Measurements from ENCODE around the gene AKAP13.
A peak's percentile ranks its signal among the peaks of the same experiment; 100 is the strongest.

The AKAP13 gene

GRCh38 chr15:85716261-85716660, 335.9 kb downstream of the AKAP13 start:
- DNase-seq, result no peak

GRCh38 chr15:85717212-85717611, 336.8 kb downstream of the AKAP13 start:
- DNase-seq, result no peak

- no peak for DNase-seq
Observed at GRCh38 chr15:85718271-85718971, 338.0 kb downstream of the AKAP13 start.

- DNase-seq, result no peak
Observed at GRCh38 chr15:85718981-85719380, 338.6 kb downstream of the AKAP13 start.

DNA sequence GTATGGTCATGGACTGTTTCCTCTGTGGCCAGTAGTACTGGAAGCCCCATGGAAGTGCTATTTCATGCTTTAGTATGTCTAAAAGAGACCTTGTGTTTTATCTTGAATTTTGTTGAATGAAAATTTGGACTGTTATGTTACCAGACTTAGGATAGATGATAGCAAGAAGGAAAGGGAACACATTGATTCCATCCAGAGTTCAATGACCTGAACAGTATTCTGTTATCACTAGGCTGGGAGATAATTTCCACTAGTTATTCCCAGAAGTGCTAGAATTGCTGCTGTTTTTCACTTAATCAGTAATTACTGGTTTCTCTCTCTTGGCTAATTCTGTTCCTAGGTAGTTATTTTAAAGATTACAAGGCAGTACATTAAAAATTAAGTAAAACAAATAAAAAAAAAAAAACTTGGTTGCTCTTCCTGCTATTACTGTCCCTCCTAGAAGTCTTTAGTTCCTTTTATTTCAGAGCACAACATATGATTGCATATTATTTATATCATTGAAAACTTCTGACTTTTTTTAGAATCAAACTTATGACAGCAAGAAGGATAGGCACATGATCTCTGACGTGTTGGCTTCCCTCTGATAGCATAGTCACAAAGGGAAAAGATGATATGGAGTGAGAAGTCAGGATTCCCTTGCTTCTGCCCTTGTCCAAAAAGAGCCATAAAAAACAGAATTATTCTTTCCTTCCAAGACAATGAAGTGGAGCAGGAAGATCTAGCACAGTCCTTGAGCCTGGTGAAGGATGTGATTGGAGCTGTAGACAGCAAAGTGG, 342.2 kb downstream of the AKAP13 start:
- no peak for DNase-seq

DNA sequence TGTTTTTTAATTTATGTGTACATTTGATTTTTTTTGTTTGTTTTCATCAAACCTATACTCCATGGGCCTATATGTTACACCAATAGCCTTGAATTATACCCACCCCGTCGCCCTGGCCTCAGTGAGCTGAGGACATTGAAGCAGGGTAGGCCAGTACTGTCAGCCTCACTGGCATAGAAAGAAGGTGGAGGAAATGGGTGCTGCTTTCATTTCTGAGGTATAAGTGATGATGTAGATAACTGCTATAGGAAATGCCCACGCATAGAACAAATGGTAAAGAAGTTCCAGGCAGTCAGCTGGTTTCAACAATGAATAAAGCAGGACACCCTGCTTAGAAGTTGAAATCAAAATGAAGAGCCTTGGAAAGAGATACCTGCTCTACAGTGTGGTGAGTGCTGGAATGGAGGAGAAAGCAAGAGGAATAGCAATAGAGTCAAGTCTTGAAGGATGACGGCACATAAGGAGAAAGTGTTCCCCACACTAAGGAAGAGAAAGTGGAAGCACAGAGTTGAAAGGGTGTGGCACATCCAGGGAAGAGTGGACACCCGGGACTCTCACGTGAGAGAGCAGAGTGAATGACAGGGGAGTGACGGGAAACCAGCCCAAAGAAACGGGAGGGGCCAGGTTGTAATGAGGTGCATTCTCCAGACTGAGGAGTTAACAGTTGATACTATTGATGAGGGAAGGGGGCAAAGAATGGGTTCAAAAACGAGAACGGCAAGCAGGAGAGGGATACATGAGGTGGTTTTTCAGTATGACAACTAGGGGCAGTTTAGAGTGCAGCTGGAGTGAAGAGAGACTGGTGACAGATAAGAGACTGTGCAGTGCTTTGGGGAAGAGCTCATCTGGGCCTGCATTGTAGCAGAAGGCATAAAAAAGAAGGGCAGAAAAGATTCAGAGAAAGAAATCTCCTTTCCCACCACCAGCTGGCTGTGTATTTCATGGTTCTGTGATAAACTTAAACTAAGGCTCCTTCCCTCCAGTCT, 343.9 kb downstream of the AKAP13 start:
- DNase-seq, result peak; percentile 59

DNA sequence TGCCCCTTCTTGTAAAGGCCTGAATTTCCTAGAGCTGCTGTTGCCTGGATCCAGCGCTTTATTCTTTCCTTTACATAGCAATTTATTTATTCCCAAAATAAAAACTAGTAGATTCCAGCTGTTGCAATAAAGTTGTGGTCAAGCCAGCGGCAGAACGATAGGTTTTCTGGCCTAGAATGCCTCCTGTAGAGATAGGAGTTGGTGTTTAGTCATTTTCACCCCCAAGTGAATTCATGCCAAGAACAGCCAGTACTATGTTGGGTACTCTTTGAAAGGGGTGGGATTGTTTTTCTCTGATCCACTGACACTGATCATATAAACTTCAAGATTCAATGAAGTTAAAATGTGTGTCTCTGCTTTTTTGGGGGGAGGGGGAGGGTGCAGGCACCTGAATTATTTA, 344.6 kb downstream of the AKAP13 start:
- no peak for DNase-seq

DNA sequence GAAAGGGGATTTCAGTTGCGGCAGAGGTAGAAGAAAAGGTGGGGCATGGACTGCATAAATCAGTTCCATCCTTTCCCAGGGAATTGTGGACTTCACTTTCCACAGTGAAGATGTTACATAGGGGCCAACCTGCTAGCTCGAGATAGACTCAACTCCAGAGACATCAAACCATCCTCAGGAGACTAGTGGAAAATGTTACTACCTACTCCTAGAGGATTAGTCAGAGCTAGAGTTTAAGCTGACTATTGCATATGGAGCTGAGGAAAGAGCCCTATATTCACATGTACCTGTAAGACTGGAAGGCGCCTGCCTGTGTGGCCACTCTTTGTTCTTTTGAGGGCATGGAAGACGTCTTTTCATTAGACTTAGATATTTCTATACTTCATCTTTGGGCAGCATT, 345.2 kb downstream of the AKAP13 start:
- DNase-seq, result no peak

- no peak for DNase-seq
Observed at GRCh38 chr15:85726454-85726853, 346.1 kb downstream of the AKAP13 start.

GRCh38 chr15:85727068-85727467, 346.7 kb downstream of the AKAP13 start:
- DNase-seq, result no peak

DNA sequence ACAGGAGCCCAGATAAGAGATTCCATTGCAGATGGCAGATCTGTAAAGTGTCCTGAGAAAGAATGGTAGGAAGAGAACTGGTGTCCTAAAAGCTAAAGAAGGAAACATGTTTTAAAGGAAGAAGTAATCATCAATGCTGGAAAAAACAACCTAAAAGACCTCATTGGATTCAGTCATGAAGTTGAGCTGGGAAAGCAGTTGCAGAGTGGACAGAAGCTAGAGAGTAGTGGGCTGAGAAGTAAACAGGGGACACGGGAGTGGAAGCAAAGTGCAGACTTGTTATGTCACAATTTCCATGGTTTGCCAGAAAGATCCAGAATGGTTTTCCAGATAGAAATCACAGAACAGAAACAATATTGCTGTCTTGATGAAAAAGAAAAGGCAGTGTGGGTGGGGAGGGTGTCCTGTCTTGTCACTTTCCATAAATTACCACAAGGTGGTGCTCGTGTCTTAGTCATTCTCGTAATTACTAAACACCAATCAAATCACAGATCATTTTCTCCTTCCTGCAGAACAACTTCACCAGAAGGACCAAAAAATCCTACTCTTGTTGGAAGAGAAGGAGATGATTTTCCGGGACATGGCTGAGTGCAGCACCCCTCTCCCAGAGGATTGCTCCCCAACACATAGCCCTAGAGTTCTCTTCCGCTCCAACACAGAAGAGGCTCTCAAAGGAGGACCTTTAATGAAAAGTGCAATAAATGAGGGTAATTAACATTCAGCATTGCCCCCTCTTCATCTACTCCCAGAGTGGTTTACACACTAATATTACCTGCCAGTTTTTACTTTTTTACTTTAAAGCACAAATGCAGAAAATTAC, 349.8 kb downstream of the AKAP13 start:
- peak; percentile 76 for DNase-seq

DNA sequence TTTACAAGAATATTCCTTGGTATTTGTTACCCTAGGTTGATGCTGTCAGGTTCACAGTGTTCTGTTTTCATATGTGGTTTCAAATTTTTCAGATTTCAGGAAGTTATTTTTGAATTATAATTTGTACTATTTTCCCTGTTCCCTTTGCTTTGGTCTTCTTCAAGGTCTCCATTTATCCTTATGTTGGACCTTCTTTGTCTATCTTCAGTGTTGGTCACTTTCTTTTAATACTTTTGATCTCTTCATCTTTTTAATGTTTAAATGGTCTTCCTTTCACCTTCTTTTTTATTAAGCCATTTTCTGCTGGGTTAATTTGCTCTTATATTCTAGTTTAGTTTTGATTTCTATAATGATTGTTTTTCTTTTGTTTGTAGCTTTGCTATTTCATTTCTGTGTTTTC, 353.0 kb downstream of the AKAP13 start:
- no peak for DNase-seq

DNA sequence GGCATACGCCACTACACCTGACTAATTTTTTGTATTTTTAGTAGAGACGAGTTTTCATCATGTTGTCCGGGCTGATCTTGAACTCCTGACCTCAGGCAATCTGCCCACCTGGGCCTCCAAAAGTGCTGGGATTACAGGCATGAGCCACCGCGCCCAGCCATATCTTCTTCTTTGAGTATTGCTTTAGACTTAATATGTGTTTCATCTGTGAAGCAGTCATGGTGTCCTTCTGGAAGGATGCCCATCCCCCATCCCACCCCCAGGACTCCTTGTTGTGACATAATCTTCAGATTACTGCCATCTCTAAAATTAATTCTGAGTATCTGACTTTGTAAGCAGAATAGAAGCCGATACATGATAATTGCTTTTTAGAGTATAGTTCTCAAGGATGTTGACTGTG, 356.7 kb downstream of the AKAP13 start:
- DNase-seq, result no peak

GRCh38 chr15:85741021-85741421, 360.6 kb downstream of the AKAP13 start:
- no peak for DNase-seq

- DNase-seq, result no peak
Observed at GRCh38 chr15:85741662-85742061, 361.3 kb downstream of the AKAP13 start.

- no peak for DNase-seq
Observed at GRCh38 chr15:85742186-85742821, 361.9 kb downstream of the AKAP13 start.

GRCh38 chr15:85743392-85744055, 363.1 kb downstream of the AKAP13 start:
- DNase-seq, result no peak

- no peak for DNase-seq
Observed at GRCh38 chr15:85744579-85744978, 364.2 kb downstream of the AKAP13 start.

DNA sequence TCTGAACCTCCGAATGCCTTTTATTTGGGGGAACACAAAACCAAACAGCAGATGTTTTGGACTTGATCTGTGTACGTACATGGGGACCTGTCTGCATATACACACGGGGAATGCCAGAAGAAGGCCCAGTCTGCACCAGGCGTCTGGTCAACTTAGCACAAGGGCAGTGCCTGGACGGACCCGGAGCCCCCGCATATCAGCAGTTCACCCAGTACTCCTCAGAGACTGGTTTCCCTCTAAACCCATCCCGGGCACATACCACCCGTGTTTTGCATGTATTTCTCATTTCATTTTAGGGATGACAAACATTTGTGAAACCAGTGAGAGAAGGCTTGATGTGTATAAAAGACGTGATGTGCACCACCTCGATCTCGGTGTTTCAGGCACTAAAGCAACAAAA, 364.6 kb downstream of the AKAP13 start:
- DNase-seq, result no peak

DNA sequence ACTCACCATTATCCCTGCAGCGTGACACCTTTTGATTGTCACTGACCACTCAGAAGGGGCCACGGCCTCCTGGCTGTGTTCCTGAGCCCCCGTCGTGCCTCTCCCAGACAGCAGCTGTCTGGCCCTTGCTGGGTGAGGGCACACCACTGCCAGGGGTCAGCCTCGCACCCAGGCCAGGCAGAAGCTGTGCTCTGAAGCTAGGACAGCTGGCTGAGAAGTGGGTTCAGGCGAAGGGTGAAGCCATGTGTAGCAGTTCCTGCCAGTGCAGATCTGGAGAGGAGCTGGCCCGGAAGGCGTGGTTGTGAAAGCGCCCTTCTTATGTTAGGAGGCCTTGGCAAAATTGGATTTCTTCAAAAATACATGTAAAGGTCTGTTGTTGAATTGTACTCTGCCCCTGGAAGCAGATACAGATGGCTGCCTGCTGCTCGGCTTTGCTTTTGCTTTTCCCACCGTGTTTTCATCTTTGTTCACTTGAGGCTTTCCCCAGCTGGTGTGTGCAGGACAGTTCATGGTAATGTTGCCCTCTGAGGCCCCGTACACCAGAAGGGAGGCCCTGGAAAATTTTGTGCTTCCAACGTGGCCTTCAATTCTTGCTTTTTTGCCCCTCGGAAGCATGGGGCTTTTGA, 365.2 kb downstream of the AKAP13 start:
- no peak for DNase-seq

DNA sequence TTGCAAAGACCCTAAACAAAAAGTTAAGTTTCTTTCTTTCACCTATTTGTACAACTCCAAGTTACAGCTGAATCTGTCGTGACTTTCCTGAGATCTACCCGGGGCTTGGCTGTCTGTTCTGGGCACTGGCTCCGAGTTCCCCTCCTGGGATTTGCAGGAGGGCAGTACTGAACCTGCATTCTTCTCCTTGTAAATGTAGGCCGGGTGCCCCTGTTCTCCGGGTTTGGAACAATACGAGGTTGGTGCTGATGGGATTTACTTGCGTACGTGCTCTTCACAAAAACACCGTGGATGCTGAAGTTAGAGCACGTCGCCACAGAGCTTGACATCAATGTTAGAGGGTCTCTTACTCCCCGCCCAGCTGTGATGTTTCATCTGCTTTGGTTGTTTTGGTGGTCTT, 366.2 kb downstream of the AKAP13 start:
- DNase-seq, result no peak

Measured in CD4-positive, alpha-beta T cell treated with Interleukin-12 subunit alpha and Interleukin-12 subunit beta, for 1 hour (primary cell).